NCI-H510A (cell line): ENCODE results near the gene ZDHHC11.
"Not testable (repeated sequence)": the region's sequence is repeated elsewhere in the genome, so short reads cannot be mapped to it uniquely, and the experiment has no call there.

Experiments used
- DNase-seq: peaks from one replicate; lab custom pipeline; 2025; lab: John Stamatoyannopoulos, UW

ZDHHC11 gene

GRCh38 chr5:859798-860296 is 9.1 kb upstream of the ZDHHC11 start:
- no peak for DNase-seq

- no peak for DNase-seq
These were observed 8.6 kb upstream of the ZDHHC11 start for GRCh38 chr5:859391-859790.

GRCh38 chr5:858726-859125 is 7.9 kb upstream of the ZDHHC11 start:
- no peak for DNase-seq

- no peak for DNase-seq
These were observed 6.0 kb upstream of the ZDHHC11 start for GRCh38 chr5:856531-857425.

GRCh38 chr5:855771-856530 is 5.2 kb upstream of the ZDHHC11 start:
- DNase-seq, result no peak

- no peak for DNase-seq
These were observed 4.4 kb upstream of the ZDHHC11 start for GRCh38 chr5:854966-855743.

- no peak for DNase-seq
These were observed 3.4 kb upstream of the ZDHHC11 start for GRCh38 chr5:854217-854616.

- not testable (repeated sequence) for DNase-seq
These were observed 2.8 kb upstream of the ZDHHC11 start for GRCh38 chr5:853416-854090.

- no peak for DNase-seq
These were observed 1.9 kb upstream of the ZDHHC11 start for GRCh38 chr5:852431-853401.

GRCh38 chr5:852018-852417 is 1.2 kb upstream of the ZDHHC11 start:
- DNase-seq, result no peak

- no peak for DNase-seq
These were observed 767 bp upstream of the ZDHHC11 start for GRCh38 chr5:851553-851952.

- DNase-seq, result no peak
These were observed 290 bp upstream of the ZDHHC11 start for GRCh38 chr5:851076-851475.

- DNase-seq, result no peak
These were observed 1.0 kb downstream of the ZDHHC11 start for GRCh38 chr5:849651-850301.

GRCh38 chr5:848671-849111 is 2.1 kb downstream of the ZDHHC11 start:
- DNase-seq, result no peak

- not testable (repeated sequence) for DNase-seq
These were observed 3.0 kb downstream of the ZDHHC11 start for GRCh38 chr5:847736-848135.

- not testable (repeated sequence) for DNase-seq
These were observed 3.6 kb downstream of the ZDHHC11 start for GRCh38 chr5:847212-847611.

GRCh38 chr5:846602-847091 is 4.1 kb downstream of the ZDHHC11 start:
- not testable (repeated sequence) for DNase-seq

GRCh38 chr5:845676-846601 is 4.8 kb downstream of the ZDHHC11 start:
- not testable (repeated sequence) for DNase-seq
